ENCODE measurements around the gene MRPL48.
"Not testable (repeated sequence)": the region's sequence is repeated elsewhere in the genome, so short reads cannot be mapped to it uniquely, and the experiment has no call there.

MRPL48 gene

DNA sequence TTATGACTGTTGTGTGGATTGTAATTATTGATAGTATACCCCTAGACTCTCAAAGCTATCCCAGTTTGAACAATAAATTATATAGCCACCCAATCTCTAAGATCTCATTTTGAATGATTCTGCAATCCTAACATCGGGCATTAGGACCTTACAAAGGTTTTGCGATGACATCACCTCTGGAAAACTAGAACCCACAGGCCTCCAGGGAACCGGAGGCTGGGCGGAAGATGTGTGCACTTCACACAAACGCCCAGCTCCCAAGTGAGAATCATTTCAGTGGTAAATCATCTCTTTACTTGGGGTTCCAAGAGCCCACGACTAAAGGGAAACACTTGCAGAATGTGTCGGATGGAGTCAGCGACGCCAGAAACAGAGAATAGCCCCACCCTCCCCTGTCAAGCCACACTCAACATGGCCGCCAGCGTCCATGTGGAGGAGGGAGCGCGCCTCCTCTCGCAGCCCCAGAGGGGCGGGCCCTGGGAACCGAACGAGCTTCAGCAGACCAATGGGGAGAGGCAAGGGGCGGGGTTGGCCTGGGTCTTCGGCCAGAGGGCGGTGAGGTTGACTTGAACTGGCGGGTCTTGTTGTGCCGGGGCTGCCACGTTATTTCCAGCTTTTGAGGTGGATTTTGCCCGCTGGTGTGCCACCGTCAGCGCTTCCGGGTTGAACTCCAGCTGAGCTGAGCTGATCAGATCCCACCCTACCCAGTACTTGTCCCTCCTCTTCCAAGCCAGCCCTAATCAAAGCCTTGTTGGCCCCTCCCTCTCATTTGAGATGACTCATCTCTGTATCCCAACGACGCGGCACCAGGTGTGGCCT lies 8.4 kb upstream of the MRPL48 start:
- peak; percentile 99 for DNase-seq (ENCODE audit: low read depth)

- no peak for DNase-seq (ENCODE audit: low read depth)
These were observed 6.4 kb upstream of the MRPL48 start for GRCh38 chr11:73781303-73781702.

- no peak for DNase-seq (ENCODE audit: low read depth)
These were observed 4.1 kb upstream of the MRPL48 start for GRCh38 chr11:73783483-73784020.

DNA sequence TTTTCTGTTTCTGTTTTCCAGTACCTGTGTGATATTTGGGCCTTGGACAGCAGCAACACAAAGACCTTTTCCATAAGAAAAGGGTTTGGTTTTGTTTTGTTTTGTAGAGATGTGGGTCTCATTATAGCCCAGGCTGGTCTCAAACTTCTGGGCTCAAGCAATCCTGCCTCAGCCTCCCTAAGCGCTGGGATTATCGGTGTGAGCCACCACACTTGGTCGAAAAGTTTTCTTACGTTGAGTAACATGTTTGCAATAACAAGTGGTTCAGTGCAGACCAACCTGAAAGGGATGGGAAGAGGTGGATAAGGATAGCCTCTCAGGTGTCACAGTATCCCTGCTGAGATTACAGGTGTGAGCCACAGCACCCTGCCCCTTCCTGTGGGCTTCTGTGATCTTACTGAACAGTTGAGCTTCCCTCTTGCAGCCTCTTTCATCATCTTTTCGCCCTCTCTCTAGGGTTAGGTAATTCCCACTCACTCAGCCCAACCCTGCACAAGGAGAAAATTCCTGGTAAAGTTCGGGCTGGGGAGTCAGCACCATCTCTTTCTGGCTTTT lies 3.5 kb upstream of the MRPL48 start:
- DNase-seq (ENCODE audit: low read depth) = no peak

DNA sequence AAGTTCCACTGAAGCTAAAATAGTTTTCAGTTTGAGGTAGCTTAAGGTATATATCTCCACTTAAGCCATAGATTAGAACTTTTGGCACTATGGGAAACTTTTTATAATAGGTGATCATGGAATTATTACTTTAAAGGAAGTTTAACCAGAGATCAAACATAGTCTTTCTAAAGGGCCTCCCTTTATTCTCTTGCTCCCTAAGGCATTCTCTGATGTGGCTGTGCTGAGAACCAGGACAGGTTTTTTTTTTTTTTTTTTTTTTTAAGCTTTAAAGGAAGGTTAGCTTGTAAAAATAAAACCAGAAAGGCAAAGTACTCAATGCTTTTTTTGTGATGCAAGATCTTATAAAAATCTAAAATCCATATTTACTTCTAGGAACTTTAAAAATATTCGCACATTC lies 2.9 kb upstream of the MRPL48 start:
- no peak for DNase-seq (ENCODE audit: low read depth)

DNA sequence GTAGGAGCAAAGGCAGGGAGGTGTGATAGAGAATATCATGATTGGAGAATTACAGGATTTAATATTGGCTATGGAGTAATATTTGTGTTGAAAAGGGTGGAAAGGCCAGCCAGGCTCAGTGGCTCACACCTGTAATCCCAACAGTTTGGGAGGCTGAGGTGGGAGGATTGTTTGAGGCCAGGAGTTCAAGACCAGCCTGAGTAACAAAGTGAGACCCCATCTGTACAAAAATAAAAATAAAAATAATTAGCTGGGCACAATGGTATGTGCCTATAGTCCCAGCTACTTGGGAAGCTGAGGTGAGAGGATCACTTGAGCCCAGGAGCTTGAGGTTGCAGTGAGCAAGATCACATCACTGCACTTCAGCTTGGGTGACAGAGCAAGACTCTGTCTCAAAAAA lies 2.2 kb upstream of the MRPL48 start:
- DNase-seq (ENCODE audit: low read depth) = not testable (repeated sequence)

GRCh38 chr11:73787051-73787642 lies 527 bp upstream of the MRPL48 start:
- DNase-seq (ENCODE audit: low read depth) = no peak

DNA sequence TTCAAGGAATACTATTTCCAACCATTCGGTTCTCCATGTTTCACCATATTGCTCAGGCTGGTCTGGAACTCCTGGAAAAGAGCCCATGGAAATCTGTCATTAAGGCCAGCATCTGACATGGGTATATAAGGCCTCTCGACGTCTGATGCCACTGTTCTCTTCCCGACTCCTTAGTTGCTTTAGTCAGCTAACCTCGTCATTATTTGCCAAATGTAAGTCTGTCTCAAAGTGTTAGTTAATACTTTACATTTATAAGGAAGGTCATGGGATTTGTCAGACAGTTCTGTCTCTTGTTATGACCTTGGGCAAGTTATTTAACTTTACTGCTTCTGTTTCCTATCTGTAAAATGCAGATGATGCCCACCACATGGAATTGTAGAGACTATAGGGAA lies 1.6 kb downstream of the MRPL48 start:
- DNase-seq (ENCODE audit: low read depth) = no peak

GRCh38 chr11:73792584-73792983 lies 4.9 kb downstream of the MRPL48 start:
- no peak for DNase-seq (ENCODE audit: low read depth)

DNA sequence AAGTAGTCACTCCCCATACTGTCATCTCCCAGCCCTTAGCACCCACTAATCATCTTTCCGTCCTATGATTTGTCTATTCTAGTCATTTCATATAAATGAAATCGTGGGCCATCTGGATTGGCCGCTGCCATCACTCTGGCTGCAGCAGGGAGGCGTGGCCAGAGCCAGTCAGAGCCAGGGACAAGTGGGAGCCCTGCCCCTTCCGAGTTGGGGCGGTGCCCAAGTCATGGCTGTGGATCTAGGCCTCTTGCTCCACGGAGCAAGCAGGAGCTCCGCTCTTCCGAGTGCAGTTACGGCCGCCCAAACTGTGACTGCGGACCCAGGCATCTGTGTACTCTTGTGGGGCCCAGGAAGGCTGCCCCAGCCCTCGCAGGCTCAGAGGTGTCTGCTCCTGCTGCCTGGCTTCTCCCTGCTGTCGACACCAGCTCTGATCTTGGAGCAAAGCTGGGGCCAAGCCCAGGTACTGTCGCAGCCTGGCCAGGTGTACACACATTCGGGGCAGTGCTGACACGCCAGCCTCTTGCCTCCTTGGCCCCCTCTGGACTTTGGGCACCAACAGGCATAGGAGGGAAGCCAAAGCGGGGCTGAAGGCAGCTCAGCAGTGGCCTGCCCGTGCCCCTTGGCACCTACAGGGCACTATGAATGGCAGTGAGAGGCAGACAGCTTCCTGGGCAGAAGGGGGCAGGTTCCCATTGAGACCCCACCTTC lies 8.4 kb downstream of the MRPL48 start:
- DNase-seq (ENCODE audit: low read depth) = no peak

GRCh38 chr11:73797457-73797856 lies 9.8 kb downstream of the MRPL48 start:
- DNase-seq (ENCODE audit: low read depth) = no peak

GRCh38 chr11:73800276-73800806 lies 12.7 kb downstream of the MRPL48 start:
- no peak for DNase-seq (ENCODE audit: low read depth)

DNA sequence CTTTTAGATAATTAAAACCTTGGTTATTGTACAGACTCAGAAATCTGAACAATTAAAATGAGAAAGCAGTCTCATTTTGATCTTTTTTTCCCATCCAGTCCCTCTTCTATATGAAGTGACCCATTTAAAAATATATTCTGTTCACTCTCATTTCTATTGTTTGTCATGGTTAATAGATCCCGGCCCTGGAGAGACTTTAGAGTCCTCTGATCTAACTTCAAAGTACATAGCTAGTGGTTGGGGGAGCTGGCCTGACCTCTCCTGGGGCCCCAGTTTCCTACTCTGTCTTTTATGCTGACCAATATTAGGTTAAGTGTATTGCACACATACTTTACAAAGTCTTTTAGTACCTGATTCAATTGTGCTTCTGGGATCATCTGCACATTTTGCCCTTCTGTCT lies 13.5 kb downstream of the MRPL48 start:
- no peak for DNase-seq (ENCODE audit: low read depth)

GRCh38 chr11:73804712-73805111 lies 17.0 kb downstream of the MRPL48 start:
- no peak for DNase-seq (ENCODE audit: low read depth)

- no peak for DNase-seq (ENCODE audit: low read depth)
These were observed 20.4 kb downstream of the MRPL48 start for GRCh38 chr11:73808052-73808451.

GRCh38 chr11:73810637-73811036 lies 23.0 kb downstream of the MRPL48 start:
- DNase-seq (ENCODE audit: low read depth) = peak; percentile 35

- no peak for DNase-seq (ENCODE audit: low read depth)
These were observed 24.6 kb downstream of the MRPL48 start for GRCh38 chr11:73812234-73812633.

DNA sequence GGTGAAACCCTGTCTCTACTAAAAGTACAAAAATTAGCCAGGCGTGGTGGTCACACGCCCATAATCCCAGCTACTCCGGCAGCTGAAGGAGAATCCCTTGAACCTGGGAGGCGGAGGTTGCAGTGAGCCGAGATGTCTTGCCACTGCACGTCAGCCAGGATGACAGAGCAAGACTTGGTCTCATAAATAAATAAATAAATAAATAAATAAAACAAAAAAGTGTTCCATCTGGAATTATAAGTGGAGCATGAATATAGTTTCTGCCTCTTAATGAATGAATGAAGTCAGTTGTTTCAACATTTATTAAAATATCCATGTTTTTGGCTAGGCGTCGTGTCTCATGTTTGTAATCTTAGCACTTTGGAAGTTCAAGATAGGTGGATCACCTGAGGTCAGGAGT lies 27.1 kb downstream of the MRPL48 start:
- no peak for DNase-seq (ENCODE audit: low read depth)

GRCh38 chr11:73818846-73819245 lies 31.2 kb downstream of the MRPL48 start:
- peak; percentile 56 for DNase-seq (ENCODE audit: low read depth)

GRCh38 chr11:73830261-73830660 lies 42.6 kb downstream of the MRPL48 start:
- DNase-seq (ENCODE audit: low read depth) = no peak

GRCh38 chr11:73833067-73833466 lies 45.4 kb downstream of the MRPL48 start:
- no peak for DNase-seq (ENCODE audit: low read depth)

DNA sequence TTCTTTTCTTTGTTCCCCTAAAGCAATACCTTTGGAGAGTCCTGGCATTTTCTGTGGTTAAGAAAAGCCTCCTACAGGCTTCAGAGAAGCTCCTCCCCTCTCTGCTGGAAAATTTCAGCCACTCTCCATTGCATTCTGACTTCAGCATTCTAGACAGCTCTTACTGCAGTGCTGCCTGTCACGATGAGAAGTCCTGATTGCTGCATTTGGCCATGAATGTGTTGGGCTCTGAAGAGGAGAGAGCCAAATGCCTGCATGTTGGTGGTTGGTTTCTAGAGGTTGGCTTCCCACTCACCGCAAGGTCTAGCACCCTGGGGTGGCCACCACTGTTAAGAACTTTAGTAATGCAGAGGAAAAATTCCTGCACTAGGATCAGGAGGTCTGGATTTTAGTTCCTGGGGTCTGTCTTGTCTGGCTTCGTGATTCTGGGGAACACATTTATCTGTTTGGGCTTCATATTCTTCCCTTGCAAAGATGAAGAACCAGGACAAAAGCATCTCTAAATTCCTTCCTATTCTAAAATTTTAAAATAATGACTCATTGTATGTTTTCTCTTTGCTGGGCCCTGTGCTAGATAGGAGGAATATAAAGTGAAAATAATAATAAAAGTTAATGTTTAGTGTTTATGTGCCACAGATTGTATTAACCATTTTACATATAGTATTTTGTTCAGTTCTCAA lies 50.9 kb downstream of the MRPL48 start:
- peak; percentile 68 for DNase-seq (ENCODE audit: low read depth)
